ENCODE results near the gene PER2.

The PER2 gene

GRCh38 chr2:238237431-238238135 lies 50.8 kb downstream of the PER2 start:
- Histone ChIP-seq H3K36me3 (ENCODE audit: control insufficient read depth, insufficient read depth, low read length) (no peaks in the 10 kb centered on the region), H3K27me3 (ENCODE audit: control insufficient read depth, insufficient read depth, low read length) (peaks cover 56% of the 10 kb centered on the region)

GRCh38 chr2:238236571-238236970 lies 51.8 kb downstream of the PER2 start:
- Histone ChIP-seq H3K4me1 (ENCODE audit: control insufficient read depth, insufficient read depth, low read length) (peaks cover 5% of the 10 kb centered on the region; the same call in 1 of the 2 replicates), H3K27ac (ENCODE audit: low read depth, low read length) (no peak overlapping the region), H3K9me3 (ENCODE audit: control insufficient read depth, insufficient read depth, low read length) (no peaks in the 10 kb centered on the region), H3K27me3 (ENCODE audit: control insufficient read depth, insufficient read depth, low read length) (peaks cover 51% of the 10 kb centered on the region), H3K4me3 (ENCODE audit: low read depth, low read length) (no peak overlapping the region), H3K9ac (ENCODE audit: low read depth, low read length) (no peak overlapping the region), H3K36me3 (ENCODE audit: control insufficient read depth, insufficient read depth, low read length) (no peaks in the 10 kb centered on the region)

More at GRCh38 chr2:238237431-238238135, 50.8 kb downstream of the PER2 start:
- H3K4me3 ChIP-seq (ENCODE audit: low read depth, low read length): no peak overlapping the region
- peaks cover 9% of the 10 kb centered on the region; the same call in 1 of the 2 replicates for H3K4me1 ChIP-seq (ENCODE audit: control insufficient read depth, insufficient read depth, low read length)
- no peaks in the 10 kb centered on the region for H3K9me3 ChIP-seq (ENCODE audit: control insufficient read depth, insufficient read depth, low read length)
- H3K27ac ChIP-seq (ENCODE audit: low read depth, low read length): no peak overlapping the region
- no peak overlapping the region for H3K9ac ChIP-seq (ENCODE audit: low read depth, low read length)

GRCh38 chr2:238235856-238236255 lies 52.6 kb downstream of the PER2 start:
- H3K36me3 ChIP-seq (ENCODE audit: control insufficient read depth, insufficient read depth, low read length): no peaks in the 10 kb centered on the region
- H3K4me3 ChIP-seq (ENCODE audit: low read depth, low read length): no peak overlapping the region
- peaks cover 50% of the 10 kb centered on the region for H3K27me3 ChIP-seq (ENCODE audit: control insufficient read depth, insufficient read depth, low read length)
- no peaks in the 10 kb centered on the region for H3K4me1 ChIP-seq (ENCODE audit: control insufficient read depth, insufficient read depth, low read length)
- no peak overlapping the region for H3K27ac ChIP-seq (ENCODE audit: low read depth, low read length)
- H3K9ac ChIP-seq (ENCODE audit: low read depth, low read length): no peak overlapping the region
- H3K9me3 ChIP-seq (ENCODE audit: control insufficient read depth, insufficient read depth, low read length): no peaks in the 10 kb centered on the region

- Histone ChIP-seq H3K27me3 (ENCODE audit: control insufficient read depth, insufficient read depth, low read length) (peaks cover 55% of the 10 kb centered on the region), H3K9me3 (ENCODE audit: control insufficient read depth, insufficient read depth, low read length) (no peaks in the 10 kb centered on the region)
These were observed 53.1 kb downstream of the PER2 start for GRCh38 chr2:238235331-238235732.

GRCh38 chr2:238233625-238234024 lies 54.8 kb downstream of the PER2 start:
- H3K36me3 ChIP-seq (ENCODE audit: control insufficient read depth, insufficient read depth, low read length): no peaks in the 10 kb centered on the region
- H3K27ac ChIP-seq (ENCODE audit: low read depth, low read length): no peak overlapping the region
- H3K27me3 ChIP-seq (ENCODE audit: control insufficient read depth, insufficient read depth, low read length): peaks cover 64% of the 10 kb centered on the region
- no peak overlapping the region for H3K4me3 ChIP-seq (ENCODE audit: low read depth, low read length)
- no peaks in the 10 kb centered on the region for H3K9me3 ChIP-seq (ENCODE audit: control insufficient read depth, insufficient read depth, low read length)
- H3K9ac ChIP-seq (ENCODE audit: low read depth, low read length): no peak overlapping the region
- H3K4me1 ChIP-seq (ENCODE audit: control insufficient read depth, insufficient read depth, low read length): no peaks in the 10 kb centered on the region

More at GRCh38 chr2:238235331-238235732, 53.1 kb downstream of the PER2 start:
- H3K27ac ChIP-seq (ENCODE audit: low read depth, low read length): no peak overlapping the region
- H3K4me1 ChIP-seq (ENCODE audit: control insufficient read depth, insufficient read depth, low read length): no peaks in the 10 kb centered on the region
- no peak overlapping the region for H3K4me3 ChIP-seq (ENCODE audit: low read depth, low read length)
- no peak overlapping the region for H3K9ac ChIP-seq (ENCODE audit: low read depth, low read length)
- H3K36me3 ChIP-seq (ENCODE audit: control insufficient read depth, insufficient read depth, low read length): no peaks in the 10 kb centered on the region

- Histone ChIP-seq H3K9ac (ENCODE audit: low read depth, low read length) (no peak overlapping the region), H3K4me3 (ENCODE audit: low read depth, low read length) (peak overlapping the region; percentile 66), H3K27ac (ENCODE audit: low read depth, low read length) (no peak overlapping the region), H3K4me1 (ENCODE audit: control insufficient read depth, insufficient read depth, low read length) (no peaks in the 10 kb centered on the region), H3K36me3 (ENCODE audit: control insufficient read depth, insufficient read depth, low read length) (no peaks in the 10 kb centered on the region), H3K9me3 (ENCODE audit: control insufficient read depth, insufficient read depth, low read length) (no peaks in the 10 kb centered on the region), H3K27me3 (ENCODE audit: control insufficient read depth, insufficient read depth, low read length) (peaks cover 50% of the 10 kb centered on the region)
These were observed 56.6 kb downstream of the PER2 start for GRCh38 chr2:238231809-238232208.

GRCh38 chr2:238231251-238231793 lies 57.1 kb downstream of the PER2 start:
- Histone ChIP-seq H3K4me1 (ENCODE audit: control insufficient read depth, insufficient read depth, low read length) (no peaks in the 10 kb centered on the region), H3K27me3 (ENCODE audit: control insufficient read depth, insufficient read depth, low read length) (peaks cover 45% of the 10 kb centered on the region), H3K9ac (ENCODE audit: low read depth, low read length) (no peak overlapping the region), H3K36me3 (ENCODE audit: control insufficient read depth, insufficient read depth, low read length) (no peaks in the 10 kb centered on the region), H3K4me3 (ENCODE audit: low read depth, low read length) (peak overlapping the region; percentile 66), H3K9me3 (ENCODE audit: control insufficient read depth, insufficient read depth, low read length) (no peaks in the 10 kb centered on the region), H3K27ac (ENCODE audit: low read depth, low read length) (no peak overlapping the region)

- H3K9me3 ChIP-seq (ENCODE audit: control insufficient read depth, insufficient read depth, low read length): no peaks in the 10 kb centered on the region
- H3K27me3 ChIP-seq (ENCODE audit: control insufficient read depth, insufficient read depth, low read length): peaks cover 39% of the 10 kb centered on the region
- no peaks in the 10 kb centered on the region for H3K36me3 ChIP-seq (ENCODE audit: control insufficient read depth, insufficient read depth, low read length)
- no peak overlapping the region for H3K27ac ChIP-seq (ENCODE audit: low read depth, low read length)
- H3K4me1 ChIP-seq (ENCODE audit: control insufficient read depth, insufficient read depth, low read length): no peaks in the 10 kb centered on the region
- peak overlapping the region; percentile 66 for H3K4me3 ChIP-seq (ENCODE audit: low read depth, low read length)
- H3K9ac ChIP-seq (ENCODE audit: low read depth, low read length): no peak overlapping the region
These were observed 57.7 kb downstream of the PER2 start for GRCh38 chr2:238230699-238231098.

GRCh38 chr2:238228700-238229099 lies 59.7 kb downstream of the PER2 start:
- Histone ChIP-seq H3K4me1 (ENCODE audit: control insufficient read depth, insufficient read depth, low read length) (no peaks in the 10 kb centered on the region), H3K9ac (ENCODE audit: low read depth, low read length) (no peak overlapping the region), H3K4me3 (ENCODE audit: low read depth, low read length) (no peak overlapping the region), H3K27me3 (ENCODE audit: control insufficient read depth, insufficient read depth, low read length) (peaks cover 31% of the 10 kb centered on the region), H3K9me3 (ENCODE audit: control insufficient read depth, insufficient read depth, low read length) (no peaks in the 10 kb centered on the region), H3K36me3 (ENCODE audit: control insufficient read depth, insufficient read depth, low read length) (no peaks in the 10 kb centered on the region), H3K27ac (ENCODE audit: low read depth, low read length) (no peak overlapping the region)

GRCh38 chr2:238227587-238228032 lies 60.8 kb downstream of the PER2 start:
- Histone ChIP-seq H3K27ac (ENCODE audit: low read depth, low read length) (no peak overlapping the region), H3K4me3 (ENCODE audit: low read depth, low read length) (no peak overlapping the region), H3K27me3 (ENCODE audit: control insufficient read depth, insufficient read depth, low read length) (peaks cover 31% of the 10 kb centered on the region), H3K36me3 (ENCODE audit: control insufficient read depth, insufficient read depth, low read length) (no peaks in the 10 kb centered on the region), H3K9ac (ENCODE audit: low read depth, low read length) (no peak overlapping the region), H3K9me3 (ENCODE audit: control insufficient read depth, insufficient read depth, low read length) (no peaks in the 10 kb centered on the region), H3K4me1 (ENCODE audit: control insufficient read depth, insufficient read depth, low read length) (no peaks in the 10 kb centered on the region)
